HL-60 (cell line): ENCODE data around the gene CPNE4.

Source experiments
- POLR2AphosphoS5 ChIP-seq: IDR thresholded peaks from 2 replicates; pipeline ENCODE4 v1.6.1; 2012; ENCODE audit warnings: low read depth
- TF ChIP-seq, protein P1 (sequence below): IDR thresholded peaks from one replicate; pipeline ENCODE4 v1.5.1; 2011; ENCODE audit warnings: low read length, control low read depth, inconsistent platforms; ENCODE audit not compliant: insufficient read depth
- TF ChIP-seq, protein P2 (sequence below): IDR thresholded peaks from 2 replicates; pipeline ENCODE4 v1.6.1; 2012; ENCODE audit warnings: low read depth; ENCODE audit not compliant: insufficient replicate concordance

DNA sequence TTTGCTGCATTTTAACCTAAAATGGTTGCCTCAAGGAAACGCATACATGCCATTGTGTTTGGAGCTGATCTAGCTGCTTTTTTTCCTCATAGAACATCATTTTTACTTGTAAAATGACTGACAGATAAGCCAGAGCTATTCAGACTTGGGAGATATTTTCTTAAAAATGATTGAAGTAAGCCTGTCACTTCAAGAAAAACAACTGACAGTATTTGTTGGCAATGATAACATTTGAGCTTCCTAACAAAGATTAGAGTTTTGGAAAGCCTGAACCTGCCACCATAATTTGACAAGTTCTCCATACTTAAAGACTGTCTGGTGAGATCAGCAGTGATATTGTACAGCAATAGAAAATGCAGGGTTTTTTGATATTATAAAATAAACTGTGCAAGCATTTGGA is 504.4 kb downstream of the CPNE4 start:
- TF ChIP-seq POLR2AphosphoS5: no peak
- TF ChIP-seq, protein P1, sequence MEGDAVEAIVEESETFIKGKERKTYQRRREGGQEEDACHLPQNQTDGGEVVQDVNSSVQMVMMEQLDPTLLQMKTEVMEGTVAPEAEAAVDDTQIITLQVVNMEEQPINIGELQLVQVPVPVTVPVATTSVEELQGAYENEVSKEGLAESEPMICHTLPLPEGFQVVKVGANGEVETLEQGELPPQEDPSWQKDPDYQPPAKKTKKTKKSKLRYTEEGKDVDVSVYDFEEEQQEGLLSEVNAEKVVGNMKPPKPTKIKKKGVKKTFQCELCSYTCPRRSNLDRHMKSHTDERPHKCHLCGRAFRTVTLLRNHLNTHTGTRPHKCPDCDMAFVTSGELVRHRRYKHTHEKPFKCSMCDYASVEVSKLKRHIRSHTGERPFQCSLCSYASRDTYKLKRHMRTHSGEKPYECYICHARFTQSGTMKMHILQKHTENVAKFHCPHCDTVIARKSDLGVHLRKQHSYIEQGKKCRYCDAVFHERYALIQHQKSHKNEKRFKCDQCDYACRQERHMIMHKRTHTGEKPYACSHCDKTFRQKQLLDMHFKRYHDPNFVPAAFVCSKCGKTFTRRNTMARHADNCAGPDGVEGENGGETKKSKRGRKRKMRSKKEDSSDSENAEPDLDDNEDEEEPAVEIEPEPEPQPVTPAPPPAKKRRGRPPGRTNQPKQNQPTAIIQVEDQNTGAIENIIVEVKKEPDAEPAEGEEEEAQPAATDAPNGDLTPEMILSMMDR: no peak
- TF ChIP-seq, protein P2, sequence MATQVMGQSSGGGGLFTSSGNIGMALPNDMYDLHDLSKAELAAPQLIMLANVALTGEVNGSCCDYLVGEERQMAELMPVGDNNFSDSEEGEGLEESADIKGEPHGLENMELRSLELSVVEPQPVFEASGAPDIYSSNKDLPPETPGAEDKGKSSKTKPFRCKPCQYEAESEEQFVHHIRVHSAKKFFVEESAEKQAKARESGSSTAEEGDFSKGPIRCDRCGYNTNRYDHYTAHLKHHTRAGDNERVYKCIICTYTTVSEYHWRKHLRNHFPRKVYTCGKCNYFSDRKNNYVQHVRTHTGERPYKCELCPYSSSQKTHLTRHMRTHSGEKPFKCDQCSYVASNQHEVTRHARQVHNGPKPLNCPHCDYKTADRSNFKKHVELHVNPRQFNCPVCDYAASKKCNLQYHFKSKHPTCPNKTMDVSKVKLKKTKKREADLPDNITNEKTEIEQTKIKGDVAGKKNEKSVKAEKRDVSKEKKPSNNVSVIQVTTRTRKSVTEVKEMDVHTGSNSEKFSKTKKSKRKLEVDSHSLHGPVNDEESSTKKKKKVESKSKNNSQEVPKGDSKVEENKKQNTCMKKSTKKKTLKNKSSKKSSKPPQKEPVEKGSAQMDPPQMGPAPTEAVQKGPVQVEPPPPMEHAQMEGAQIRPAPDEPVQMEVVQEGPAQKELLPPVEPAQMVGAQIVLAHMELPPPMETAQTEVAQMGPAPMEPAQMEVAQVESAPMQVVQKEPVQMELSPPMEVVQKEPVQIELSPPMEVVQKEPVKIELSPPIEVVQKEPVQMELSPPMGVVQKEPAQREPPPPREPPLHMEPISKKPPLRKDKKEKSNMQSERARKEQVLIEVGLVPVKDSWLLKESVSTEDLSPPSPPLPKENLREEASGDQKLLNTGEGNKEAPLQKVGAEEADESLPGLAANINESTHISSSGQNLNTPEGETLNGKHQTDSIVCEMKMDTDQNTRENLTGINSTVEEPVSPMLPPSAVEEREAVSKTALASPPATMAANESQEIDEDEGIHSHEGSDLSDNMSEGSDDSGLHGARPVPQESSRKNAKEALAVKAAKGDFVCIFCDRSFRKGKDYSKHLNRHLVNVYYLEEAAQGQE: no peak
